PC-9 (cell line): ENCODE measurements around the gene PGPEP1.

Experiments
- CTCF ChIP-seq: fragments of 200-600 bp; sonication (generic); conservative IDR thresholded peaks from 2 replicates; pipeline ENCODE4 v1.6.1; 2017; ENCODE audit warnings: mixed run types, antibody characterized with exemption, mild to moderate bottlenecking, moderate library complexity
- EZH2 ChIP-seq: fragments of 200-600 bp; sonication (generic); IDR thresholded peaks from 2 replicates; pipeline ENCODE4 v1.8.0; 2017; ENCODE audit warnings: antibody characterized with exemption, low read depth

GRCh38 chr19:18346091-18346490 lies 5.7 kb downstream of the PGPEP1 start:
- TF ChIP-seq EZH2, result no peak
- no peak for TF ChIP-seq CTCF
